WTC11 (cell line): ENCODE data around the gene TSPAN32. TPM values are rescaled to one million over a fixed set of nuclear protein-coding genes. Genes with fewer than 3 reads are reported as not detected.

ENCODE experiments used
- ATAC-seq: fragments of 200-7000 bp; cut with Tn5 transposase; 2 replicates; pipeline ENCODE4 v1.10.0; 2021; ENCODE audit warnings: mild to moderate bottlenecking, moderate library complexity
- CTCF ChIA-PET: fragments of 300-600 bp; sonication (Branson Sonifier 250); formaldehyde crosslinking; loops from one replicate; lab custom pipeline; 2021; ENCODE audit warnings: antibody characterized with exemption; lab: Charles Lee
- POLR2A ChIA-PET: fragments of 350-600 bp; sonication (Branson Sonifier 250); formaldehyde crosslinking; loops from one replicate; lab custom pipeline; 2021; ENCODE audit warnings: antibody characterized with exemption; lab: Charles Lee
- DNase-seq: peaks from one replicate; pipeline ENCODE4 v3.0.0; 2021; ENCODE audit warnings: low spot score
- H3K27ac Mint-ChIP-seq: 2 replicates; pipeline ENCODE4 v1.8.0; 2021; ENCODE audit warnings: mixed read lengths
- H3K27me3 Mint-ChIP-seq: 2 replicates; pipeline ENCODE4 v1.8.0; 2021; ENCODE audit warnings: low read depth, mild to moderate bottlenecking, moderate library complexity, mixed read lengths
- H3K36me3 Mint-ChIP-seq: 2 replicates; pipeline ENCODE4 v1.8.0; 2021; ENCODE audit warnings: mixed read lengths
- H3K4me1 Mint-ChIP-seq: 2 replicates; pipeline ENCODE4 v1.8.0; 2022; ENCODE audit warnings: mixed read lengths
- H3K4me3 Mint-ChIP-seq: 2 replicates; pipeline ENCODE4 v1.8.0; 2021; ENCODE audit warnings: mild to moderate bottlenecking, moderate library complexity, mixed read lengths
- H3K9me3 Mint-ChIP-seq: 2 replicates; pipeline ENCODE4 v1.8.0; 2021; ENCODE audit warnings: mixed read lengths
- CBFB ChIP-seq: sonication (generic); formaldehyde crosslinking; IDR thresholded peaks from 2 replicates; pipeline ENCODE4 v1.8.1; 2022; ENCODE audit warnings: mild to moderate bottlenecking, low read depth, missing genetic modification reagents
- CREB1 ChIP-seq: sonication (generic); formaldehyde crosslinking; IDR thresholded peaks from 2 replicates; pipeline ENCODE4 v1.8.0; 2023; ENCODE audit warnings: mild to moderate bottlenecking, missing genetic modification reagents
- CREM ChIP-seq: sonication (generic); formaldehyde crosslinking; IDR thresholded peaks from 2 replicates; pipeline ENCODE4 v1.8.1; 2022; ENCODE audit warnings: mild to moderate bottlenecking, missing genetic modification reagents, moderate library complexity
- E2F1 ChIP-seq: sonication (generic); formaldehyde crosslinking; IDR thresholded peaks from 2 replicates; pipeline ENCODE4 v1.8.0; 2022; ENCODE audit warnings: mild to moderate bottlenecking, missing genetic modification reagents
- E2F4 ChIP-seq: sonication (generic); formaldehyde crosslinking; IDR thresholded peaks from 2 replicates; pipeline ENCODE4 v1.8.1; 2022; ENCODE audit warnings: low read depth, mild to moderate bottlenecking, moderate library complexity, missing genetic modification reagents, borderline replicate concordance
- GTF2I ChIP-seq: fragments of 250-450 bp; sonication (Bioruptor Pico); conservative IDR thresholded peaks from 2 replicates; pipeline ENCODE4 v1.4.0; 2021; ENCODE audit warnings: mild to moderate bottlenecking
- HMGXB4 ChIP-seq: sonication (generic); formaldehyde crosslinking; IDR thresholded peaks from 2 replicates; pipeline ENCODE4 v1.8.1; 2023; ENCODE audit warnings: mild to moderate bottlenecking, moderate library complexity, missing genetic modification reagents
- IRF2 ChIP-seq: sonication (generic); formaldehyde crosslinking; IDR thresholded peaks from 2 replicates; pipeline ENCODE4 v1.8.0; 2022; ENCODE audit warnings: low read depth, missing genetic modification reagents, borderline replicate concordance
- KAT7 ChIP-seq: sonication (generic); formaldehyde crosslinking; IDR thresholded peaks from 2 replicates; pipeline ENCODE4 v1.8.1; 2023; ENCODE audit warnings: missing genetic modification reagents, mild to moderate bottlenecking, borderline replicate concordance
- MLX ChIP-seq: sonication (generic); formaldehyde crosslinking; IDR thresholded peaks from 2 replicates; pipeline ENCODE4 v1.8.1; 2023; ENCODE audit warnings: mild to moderate bottlenecking, missing genetic modification reagents, moderate library complexity
- MXD4 ChIP-seq: fragments of 250-450 bp; sonication (Bioruptor Pico); IDR thresholded peaks from 2 replicates; pipeline ENCODE4 v1.8.0; 2021; ENCODE audit warnings: mild to moderate bottlenecking, moderate library complexity, borderline replicate concordance
- NFE2L1 ChIP-seq: sonication (generic); formaldehyde crosslinking; IDR thresholded peaks from 2 replicates; pipeline ENCODE4 v1.8.1; 2023; ENCODE audit warnings: missing genetic modification reagents
- NFYB ChIP-seq: sonication (generic); formaldehyde crosslinking; conservative IDR thresholded peaks from 2 replicates; pipeline ENCODE4 v1.8.0; 2022; ENCODE audit warnings: low read depth, missing genetic modification reagents
- NR1H2 ChIP-seq: sonication (generic); formaldehyde crosslinking; IDR thresholded peaks from 2 replicates; pipeline ENCODE4 v1.9.0; 2021; ENCODE audit warnings: mild to moderate bottlenecking, moderate library complexity, missing genetic modification reagents
- RORB ChIP-seq: fragments of 250-450 bp; sonication (Bioruptor Pico); IDR thresholded peaks from 2 replicates; pipeline ENCODE4 v1.9.0; 2021; ENCODE audit warnings: mild to moderate bottlenecking
- SOX15 ChIP-seq: fragments of 250-450 bp; sonication (Bioruptor Pico); IDR thresholded peaks from 2 replicates; pipeline ENCODE4 v1.9.0; 2021; ENCODE audit warnings: mild to moderate bottlenecking
- TEAD4 ChIP-seq: sonication (generic); formaldehyde crosslinking; IDR thresholded peaks from 2 replicates; pipeline ENCODE4 v1.8.0; 2022; ENCODE audit warnings: mild to moderate bottlenecking, missing genetic modification reagents
- ZBTB21 ChIP-seq: sonication (generic); formaldehyde crosslinking; IDR thresholded peaks from 2 replicates; pipeline ENCODE4 v1.8.1; 2023; ENCODE audit warnings: mild to moderate bottlenecking, missing genetic modification reagents, borderline replicate concordance
- ZNF219 ChIP-seq: sonication (generic); formaldehyde crosslinking; IDR thresholded peaks from 2 replicates; pipeline ENCODE4 v1.8.0; 2023; ENCODE audit warnings: missing genetic modification reagents, mild to moderate bottlenecking, borderline replicate concordance
- ZNF232 ChIP-seq: sonication (generic); formaldehyde crosslinking; IDR thresholded peaks from 2 replicates; pipeline ENCODE4 v1.8.0; 2022; ENCODE audit warnings: mild to moderate bottlenecking, missing genetic modification reagents
- ZNF317 ChIP-seq: sonication (generic); formaldehyde crosslinking; IDR thresholded peaks from 2 replicates; pipeline ENCODE4 v1.8.1; 2023; ENCODE audit warnings: low read depth, mild to moderate bottlenecking, moderate library complexity, missing genetic modification reagents, borderline replicate concordance
- total RNA-seq: library from RNA; stranded (reverse); gene quantifications from 3 replicates; pipeline ENCODE4 v1.2.3, GENCODE V29; 2021
- TF ChIP-seq, protein P1 (sequence below): fragments of 250-450 bp; sonication (Bioruptor Pico); IDR thresholded peaks from 2 replicates; pipeline ENCODE4 v2.1.2; 2022; ENCODE audit warnings: mild to moderate bottlenecking, moderate library complexity
- TF ChIP-seq, protein P2 (sequence below): sonication (generic); formaldehyde crosslinking; IDR thresholded peaks from 2 replicates; pipeline ENCODE4 v1.8.0; 2023; ENCODE audit warnings: missing genetic modification reagents
- TF ChIP-seq, protein P3 (sequence below): fragments of 250-450 bp; sonication (Bioruptor Pico); IDR thresholded peaks from 2 replicates; pipeline ENCODE4 v1.9.0; 2021; ENCODE audit warnings: mild to moderate bottlenecking
- TF ChIP-seq, protein P4 (sequence below): fragments of 250-450 bp; sonication (Bioruptor Pico); IDR thresholded peaks from 2 replicates; pipeline ENCODE4 v1.9.0; 2021; ENCODE audit warnings: moderate library complexity, mild to moderate bottlenecking, inconsistent platforms, borderline replicate concordance

Gene TSPAN32
- total RNA-seq, 1 experiment from 2014 or later: not detected

- ChIA-PET CTCF (interaction anchor here (1.1 kb wide), 1 partner anchor 98 kb away, joined by 5 read pairs; no protein-coding TSS in a partner anchor), POLR2A (no interaction called here)
- H3K9me3 Mint-ChIP-seq: peaks cover 18% of the 10 kb centered on the region
- H3K4me1 Mint-ChIP-seq: no peaks in the 10 kb centered on the region
- ATAC-seq: no peak
- no peak for DNase-seq
- peaks cover 37% of the 10 kb centered on the region for H3K27me3 Mint-ChIP-seq
- H3K36me3 Mint-ChIP-seq: no peaks in the 10 kb centered on the region
- TF ChIP-seq CREB1 (CRISPR knock-in tag) (no peak), SOX15 (CRISPR knock-in tag) (no peak), NR1H2 (CRISPR knock-in tag) (no peak), E2F1 (no peak), TEAD4 (no peak), E2F4 (no peak), NFYB (CRISPR knock-in tag) (no peak), MXD4 (no peak), GTF2I (CRISPR knock-in tag) (no peak)
- TF ChIP-seq, protein P1, sequence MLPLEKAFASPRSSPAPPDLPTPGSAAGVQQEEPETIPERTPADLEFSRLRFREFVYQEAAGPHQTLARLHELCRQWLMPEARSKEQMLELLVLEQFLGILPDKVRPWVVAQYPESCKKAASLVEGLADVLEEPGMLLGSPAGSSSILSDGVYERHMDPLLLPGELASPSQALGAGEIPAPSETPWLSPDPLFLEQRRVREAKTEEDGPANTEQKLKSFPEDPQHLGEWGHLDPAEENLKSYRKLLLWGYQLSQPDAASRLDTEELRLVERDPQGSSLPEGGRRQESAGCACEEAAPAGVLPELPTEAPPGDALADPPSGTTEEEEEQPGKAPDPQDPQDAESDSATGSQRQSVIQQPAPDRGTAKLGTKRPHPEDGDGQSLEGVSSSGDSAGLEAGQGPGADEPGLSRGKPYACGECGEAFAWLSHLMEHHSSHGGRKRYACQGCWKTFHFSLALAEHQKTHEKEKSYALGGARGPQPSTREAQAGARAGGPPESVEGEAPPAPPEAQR (CRISPR knock-in tag): no peak
- TF ChIP-seq, protein P2, sequence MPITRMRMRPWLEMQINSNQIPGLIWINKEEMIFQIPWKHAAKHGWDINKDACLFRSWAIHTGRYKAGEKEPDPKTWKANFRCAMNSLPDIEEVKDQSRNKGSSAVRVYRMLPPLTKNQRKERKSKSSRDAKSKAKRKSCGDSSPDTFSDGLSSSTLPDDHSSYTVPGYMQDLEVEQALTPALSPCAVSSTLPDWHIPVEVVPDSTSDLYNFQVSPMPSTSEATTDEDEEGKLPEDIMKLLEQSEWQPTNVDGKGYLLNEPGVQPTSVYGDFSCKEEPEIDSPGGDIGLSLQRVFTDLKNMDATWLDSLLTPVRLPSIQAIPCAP (CRISPR knock-in tag): no peak
- no peak overlapping the region for H3K4me3 Mint-ChIP-seq
- H3K27ac Mint-ChIP-seq: no peak overlapping the region
These were observed 19.5 kb downstream of the TSPAN32 start for GRCh38 chr11:2321311-2321683.

DNA sequence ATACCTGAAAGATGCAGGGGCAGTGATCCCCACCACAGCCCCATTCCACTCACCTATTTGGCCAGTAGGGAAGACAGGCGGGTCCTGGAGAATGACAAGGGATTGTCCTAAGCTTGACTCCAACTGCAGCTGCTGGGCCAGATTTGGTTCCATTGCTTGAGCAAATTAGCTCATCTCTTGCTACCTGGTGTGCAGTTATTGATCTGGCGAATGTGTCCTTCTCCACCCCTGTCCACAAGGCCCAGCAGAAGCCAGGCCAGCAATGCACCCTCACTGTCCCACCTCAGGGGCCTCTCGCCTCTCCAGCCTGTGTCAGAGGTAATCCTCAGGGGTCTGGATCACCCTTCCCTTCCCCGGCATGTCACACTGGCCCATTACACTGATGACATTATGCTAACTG is 23.3 kb downstream of the TSPAN32 start:
- Mint-ChIP-seq H3K27ac (no peak overlapping the region), H3K4me3 (no peak overlapping the region), H3K4me1 (no peaks in the 10 kb centered on the region), H3K9me3 (peaks cover 23% of the 10 kb centered on the region), H3K36me3 (peaks cover 7% of the 10 kb centered on the region), H3K27me3 (peaks cover 44% of the 10 kb centered on the region)
- ATAC-seq: no peak
- no peak for DNase-seq
- ChIA-PET POLR2A (no interaction called here), CTCF (no interaction called here)
- no peak for TF ChIP-seq ZNF232 (CRISPR knock-in tag)
- no peak for TF ChIP-seq NFE2L1 (CRISPR knock-in tag)
- no peak for TF ChIP-seq ZNF317 (CRISPR knock-in tag)
- no peak for TF ChIP-seq ZBTB21 (CRISPR knock-in tag)
- no peak for TF ChIP-seq ZNF219
- TF ChIP-seq NFYB (CRISPR knock-in tag): no peak
- TF ChIP-seq TEAD4: no peak

DNA sequence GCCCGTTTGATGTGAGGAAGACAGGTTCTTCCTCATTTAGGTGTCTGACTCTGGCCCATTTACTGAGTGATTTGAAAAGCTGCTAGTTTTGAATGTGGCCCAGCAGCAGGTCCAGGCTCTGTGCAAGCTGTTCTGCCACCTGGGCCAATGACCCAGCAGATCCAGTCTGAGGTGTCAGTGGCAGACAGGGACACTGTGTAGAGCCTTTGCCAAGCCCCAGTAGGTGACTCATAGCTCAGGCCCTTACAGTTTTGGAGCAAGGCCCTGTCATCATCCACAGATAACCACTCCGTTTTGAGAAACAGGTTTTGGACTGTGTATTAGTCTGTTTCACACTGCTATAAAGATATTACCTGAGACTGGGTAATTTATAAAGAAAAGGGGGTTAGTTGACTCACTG is 23.9 kb downstream of the TSPAN32 start:
- Mint-ChIP-seq H3K27me3 (peaks cover 48% of the 10 kb centered on the region), H3K27ac (no peak overlapping the region), H3K9me3 (peaks cover 29% of the 10 kb centered on the region), H3K36me3 (peaks cover 13% of the 10 kb centered on the region), H3K4me3 (no peak overlapping the region), H3K4me1 (no peaks in the 10 kb centered on the region)
- CTCF ChIA-PET: no interaction called here
- POLR2A ChIA-PET: no interaction called here
- no peak for ATAC-seq
- DNase-seq: no peak
- no peak for TF ChIP-seq KAT7 (CRISPR knock-in tag)
- TF ChIP-seq, protein P3, sequence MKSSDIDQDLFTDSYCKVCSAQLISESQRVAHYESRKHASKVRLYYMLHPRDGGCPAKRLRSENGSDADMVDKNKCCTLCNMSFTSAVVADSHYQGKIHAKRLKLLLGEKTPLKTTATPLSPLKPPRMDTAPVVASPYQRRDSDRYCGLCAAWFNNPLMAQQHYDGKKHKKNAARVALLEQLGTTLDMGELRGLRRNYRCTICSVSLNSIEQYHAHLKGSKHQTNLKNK: no peak
- TF ChIP-seq IRF2 (CRISPR knock-in tag): no peak
- TF ChIP-seq CREM (CRISPR knock-in tag): no peak
- TF ChIP-seq HMGXB4 (CRISPR knock-in tag): no peak
- no peak for TF ChIP-seq RORB
- TF ChIP-seq TEAD4: no peak
- TF ChIP-seq, protein P4, sequence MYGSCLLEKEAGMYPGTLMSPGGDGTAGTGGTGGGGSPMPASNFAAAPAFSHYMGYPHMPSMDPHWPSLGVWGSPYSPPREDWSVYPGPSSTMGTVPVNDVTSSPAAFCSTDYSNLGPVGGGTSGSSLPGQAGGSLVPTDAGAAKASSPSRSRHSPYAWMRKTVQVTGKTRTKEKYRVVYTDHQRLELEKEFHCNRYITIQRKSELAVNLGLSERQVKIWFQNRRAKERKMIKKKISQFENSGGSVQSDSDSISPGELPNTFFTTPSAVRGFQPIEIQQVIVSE (CRISPR knock-in tag): no peak
- no peak for TF ChIP-seq CBFB
- TF ChIP-seq MLX: no peak
